ENCODE results near the gene CEP112. TPM values are rescaled to one million over a fixed set of nuclear protein-coding genes. Genes with fewer than 3 reads are reported as not detected.

The CEP112 gene
- total and polyA plus RNA-seq, 2 of the 8 experiments (the other 6 are each of a cell fraction or from before 2014, with no cell fraction given): 0.62 to 3.1 TPM

DNA sequence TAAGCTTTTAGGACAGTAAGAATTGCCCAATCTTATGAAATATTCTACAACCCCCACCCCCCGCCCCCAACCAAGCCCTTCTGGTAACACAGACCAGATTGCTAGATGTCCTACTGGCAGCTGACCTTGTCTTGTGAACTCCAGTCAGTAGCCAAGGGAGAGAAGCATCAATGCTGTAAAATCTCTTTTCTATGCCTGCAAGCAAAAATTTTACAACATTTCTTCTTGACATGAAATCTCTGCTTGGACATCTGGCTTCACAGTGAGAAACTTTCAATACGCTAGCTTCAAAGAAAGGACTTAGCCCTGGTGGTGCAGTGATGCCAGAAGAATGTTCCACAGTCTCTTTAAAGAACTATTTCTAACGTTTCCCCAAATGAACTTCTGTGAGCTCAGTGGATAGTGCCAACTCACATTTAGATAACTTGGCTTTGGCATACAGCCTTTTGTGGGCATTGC lies 461.2 kb downstream of the CEP112 start:
- POLR2A ChIA-PET (ENCODE audit: partially characterized antibody): no interaction called here
- Histone ChIP-seq H2BK12ac (ENCODE audit: low read depth, low read length) (no peak overlapping the region), H3K79me1 (ENCODE audit: low read depth, low read length) (no peaks in the 10 kb centered on the region), H3K79me2 (ENCODE audit: control insufficient read depth in 1 of 2, insufficient read depth in 2 of 2, low read length in 2 of 2) (no peaks in the 10 kb centered on the region), H3K4me2 (ENCODE audit: insufficient read depth in 1 of 2, low read depth in 2 of 2, low read length in 2 of 2) (no peak overlapping the region), H4K20me1 (replicated peaks in 1 of 2; ENCODE audit: control insufficient read depth in 1 of 2, insufficient read depth in 2 of 2, low read length in 2 of 2) (no peaks in the 10 kb centered on the region), H3K4me3 (ENCODE audit: extremely low read depth in 1 of 4, insufficient read depth in 2 of 4, low read depth in 3 of 4, low read length in 4 of 4) (no peak overlapping the region), H3K56ac (replicated peaks; ENCODE audit: insufficient read length, low read depth, low read length) (no peak overlapping the region), H3K9ac (replicated peaks in 1 of 4; ENCODE audit: extremely low read depth in 1 of 4, low read depth in 3 of 4, low read length in 3 of 4) (no peak overlapping the region), H2AFZ (ENCODE audit: low read length) (no peak overlapping the region), H3K27ac (ENCODE audit: low read depth, low read length) (no peak overlapping the region), H2BK20ac (ENCODE audit: low read length) (no peak overlapping the region), H3K18ac (ENCODE audit: extremely low read depth, low read length) (no peak overlapping the region), H3K14ac (ENCODE audit: insufficient read length) (no peak overlapping the region), H4K8ac (ENCODE audit: extremely low read depth, insufficient read depth, low read length) (no peak overlapping the region), H2BK15ac (ENCODE audit: low read length) (no peak overlapping the region), H2BK5ac (ENCODE audit: low read depth, low read length) (no peak overlapping the region), H3K23ac (ENCODE audit: insufficient read length) (no peak overlapping the region), H3K4ac (replicated peaks; ENCODE audit: insufficient read length, low read depth, low read length) (no peak overlapping the region), H4K5ac (ENCODE audit: insufficient read length, low read depth, low read length) (no peak overlapping the region), H3K36me3 (ENCODE audit: control insufficient read depth in 2 of 4, insufficient read depth in 4 of 4, low read length in 3 of 4) (no peaks in the 10 kb centered on the region), H2BK120ac (replicated peaks; ENCODE audit: low read depth, low read length) (no peak overlapping the region), H3K23me2 (ENCODE audit: low read depth, low read length) (no peaks in the 10 kb centered on the region), H3K9me3 (ENCODE audit: insufficient read depth in 2 of 2, low read depth in 1 of 2, low read length in 1 of 2) (no peaks in the 10 kb centered on the region), H3K4me1 (replicated peaks in 1 of 4; ENCODE audit: control insufficient read depth in 3 of 4, insufficient read depth in 4 of 4, low read length in 3 of 4) (no peaks in the 10 kb centered on the region), H3K27me3 (replicated peaks in 1 of 4; ENCODE audit: control insufficient read depth in 3 of 4, extremely low read depth in 1 of 4, insufficient read depth in 3 of 4, low read length in 3 of 4) (no peaks in the 10 kb centered on the region), H4K91ac (replicated peaks; ENCODE audit: insufficient read length, low read length) (no peak overlapping the region), H2AK5ac (ENCODE audit: low read depth, low read length) (no peak overlapping the region)
- no peak for FAIRE-seq
- CTCF ChIA-PET (ENCODE audit: partially characterized antibody): interaction anchor here (0.8 kb wide), 1 partner anchor 443 kb away, joined by 4 read pairs; no protein-coding TSS in a partner anchor
- 89% methylated on average over 3 of the region's 3 CpGs; no CpG with 5 or more reads in 1 of the 2 experiments for WGBS, 2 experiments (ENCODE audit: extremely low coverage in 1 of 2, insufficient coverage in 1 of 2, insufficient read length in 1 of 2, insufficient replicate concordance in 2 of 2, low coverage in 1 of 2, low lambda C conversion rate in 2 of 2, missing lambda C conversion rate in 1 of 2)
- DNase-seq (ENCODE audit: low read depth in 1 of 2, low spot score in 2 of 2): no peak
- no peak for TF ChIP-seq JUN (IDR thresholded peaks at IDR 0.05; ENCODE audit: low read depth, low read length)
- TF ChIP-seq ASH2L (IDR thresholded peaks at IDR 0.05; ENCODE audit: low read length): no peak
- TF ChIP-seq POLR2AphosphoS5 (IDR thresholded peaks at IDR 0.05; ENCODE audit: low read depth, low read length): no peak
- TF ChIP-seq TEAD4 (IDR thresholded peaks at IDR 0.05; ENCODE audit: low read depth, low read length): no peak
- no peak for TF ChIP-seq TCF12 (IDR thresholded peaks at IDR 0.05; ENCODE audit: low read depth, low read length)
- TF ChIP-seq EP300 (IDR thresholded peaks at IDR 0.05; ENCODE audit: borderline replicate concordance in 1 of 2, low read depth in 2 of 2, low read length in 2 of 2): no peak
- no peak for TF ChIP-seq HDAC2 (IDR thresholded peaks at IDR 0.05; ENCODE audit: borderline replicate concordance in 1 of 2, low read depth in 2 of 2, low read length in 2 of 2)
- TF ChIP-seq TAF1 (IDR thresholded peaks at IDR 0.05; ENCODE audit: low read depth, low read length): no peak
- TF ChIP-seq EGR1 (IDR thresholded peaks at IDR 0.05; ENCODE audit: borderline replicate concordance, low read depth, low read length): no peak
- no peak for TF ChIP-seq BACH1 (IDR thresholded peaks at IDR 0.05; ENCODE audit: low read length)
- TF ChIP-seq, protein P1, sequence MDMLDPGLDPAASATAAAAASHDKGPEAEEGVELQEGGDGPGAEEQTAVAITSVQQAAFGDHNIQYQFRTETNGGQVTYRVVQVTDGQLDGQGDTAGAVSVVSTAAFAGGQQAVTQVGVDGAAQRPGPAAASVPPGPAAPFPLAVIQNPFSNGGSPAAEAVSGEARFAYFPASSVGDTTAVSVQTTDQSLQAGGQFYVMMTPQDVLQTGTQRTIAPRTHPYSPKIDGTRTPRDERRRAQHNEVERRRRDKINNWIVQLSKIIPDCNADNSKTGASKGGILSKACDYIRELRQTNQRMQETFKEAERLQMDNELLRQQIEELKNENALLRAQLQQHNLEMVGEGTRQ (IDR thresholded peaks at IDR 0.05; ENCODE audit: low read length): no peak

Data from H1 (cell line).